Bronchial epithelial cell (primary cell): ENCODE results near the gene CFAP74. TPM values are rescaled to one million over a fixed set of nuclear protein-coding genes. Genes with fewer than 3 reads are reported as not detected.
"Not testable (repeated sequence)": the region's sequence is repeated elsewhere in the genome, so short reads cannot be mapped to it uniquely, and the experiment has no call there.

ENCODE experiments used
- DNase-seq: peaks from one replicate; pipeline ENCODE4 v3.0.0-alpha.2; 2010; ENCODE audit warnings: low read depth
- FAIRE-seq: peaks from 2 replicates; lab custom pipeline; 2011; peaks lifted over from hg19 to GRCh38; lab: Jason Lieb, UNC
- H3K27me3 ChIP-seq: 2 replicates; pipeline ENCODE4 v1.5.1; 2011; ENCODE audit warnings: low read length; ENCODE audit not compliant: control insufficient read depth, insufficient read depth
- H3K36me3 ChIP-seq: 2 replicates; pipeline ENCODE4 v1.5.1; 2011; ENCODE audit warnings: low read length; ENCODE audit not compliant: control insufficient read depth, insufficient read depth
- H3K4me3 ChIP-seq: 2 replicates; pipeline ENCODE4 v1.5.1; 2011; ENCODE audit warnings: mild to moderate bottlenecking, low read depth, low read length, control low read depth
- CTCF ChIP-seq: IDR thresholded peaks from 2 replicates; pipeline ENCODE4 v1.5.1; 2011; ENCODE audit warnings: mild to moderate bottlenecking, moderate library complexity, low read length, control low read depth, inconsistent platforms; ENCODE audit not compliant: insufficient read depth, severe bottlenecking
- total RNA-seq: library from RNA; depleted of rRNA; stranded (reverse); fragments of >200 nt; gene quantifications from 2 replicates; pipeline ENCODE4 v1.2.1, GENCODE V29; 2014

CFAP74 gene
- total RNA-seq, 1 donor from 2014 or later, result not detected

DNA sequence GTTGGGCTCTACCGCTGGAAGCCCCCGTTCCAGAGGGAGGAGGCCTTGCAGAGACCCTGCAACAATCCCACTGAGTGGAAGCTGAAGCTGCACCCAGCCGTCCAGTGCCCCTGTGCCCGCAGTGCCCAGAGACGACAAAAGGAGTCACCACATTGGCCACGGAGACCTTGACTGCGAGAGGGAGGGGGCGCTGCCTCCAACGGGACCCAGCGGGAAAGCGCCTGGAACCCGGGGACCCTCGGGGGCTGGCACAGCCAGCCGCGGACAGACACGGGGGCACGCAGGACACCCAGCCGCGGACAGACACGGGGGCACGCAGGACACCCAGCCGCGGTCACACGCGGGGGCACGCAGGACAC, 22.5 kb downstream of the CFAP74 start:
- no peak overlapping the region for H3K4me3 ChIP-seq
- H3K36me3 ChIP-seq, result no peaks in the 10 kb centered on the region
- TF ChIP-seq CTCF, result no peak
- DNase-seq (no peak), FAIRE-seq (no peak)
- no peaks in the 10 kb centered on the region for H3K27me3 ChIP-seq

DNA sequence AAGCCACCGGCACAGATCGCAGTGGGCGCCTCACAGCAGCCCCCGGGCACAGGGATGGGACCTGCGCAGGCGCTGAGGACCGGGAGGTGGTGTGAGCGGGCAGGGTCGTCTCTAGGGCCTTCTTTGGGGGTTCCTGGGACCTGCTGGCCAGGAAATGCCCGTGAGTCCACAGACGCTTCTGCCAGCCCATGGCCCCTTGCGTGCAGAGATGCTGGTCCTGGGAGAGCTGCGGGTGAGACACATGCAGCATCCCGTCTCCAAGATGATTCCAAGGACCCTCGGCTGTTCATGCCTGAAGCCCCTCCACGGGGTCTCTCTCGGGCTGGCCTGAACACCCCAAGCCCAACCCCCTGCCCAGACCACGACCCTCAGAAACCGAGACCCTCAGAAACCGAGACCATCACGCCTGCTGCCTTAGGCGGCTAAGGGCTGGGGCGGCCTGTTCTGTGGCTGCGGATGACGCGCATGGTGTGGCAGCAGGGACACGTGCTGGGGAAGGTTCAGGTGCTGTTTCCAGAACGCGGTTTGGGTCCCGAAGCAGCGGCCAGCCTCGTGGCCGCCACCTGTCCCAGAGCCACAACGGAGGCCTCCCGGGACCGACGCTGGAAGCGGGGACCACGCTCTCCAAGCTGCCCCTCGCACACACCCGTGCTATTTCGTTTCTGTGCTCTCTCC, 23.0 kb downstream of the CFAP74 start:
- DNase-seq, result no peak
- no peaks in the 10 kb centered on the region for H3K36me3 ChIP-seq

GRCh38 chr1:1979482-1980165, 24.0 kb downstream of the CFAP74 start:
- no peak for TF ChIP-seq CTCF
- FAIRE-seq, result no peak

More for the DNA sequence above, 23.0 kb downstream of the CFAP74 start:
- no peak for TF ChIP-seq CTCF
- H3K27me3 ChIP-seq, result no peaks in the 10 kb centered on the region
- no peak for FAIRE-seq
- H3K4me3 ChIP-seq, result no peak overlapping the region

DNA sequence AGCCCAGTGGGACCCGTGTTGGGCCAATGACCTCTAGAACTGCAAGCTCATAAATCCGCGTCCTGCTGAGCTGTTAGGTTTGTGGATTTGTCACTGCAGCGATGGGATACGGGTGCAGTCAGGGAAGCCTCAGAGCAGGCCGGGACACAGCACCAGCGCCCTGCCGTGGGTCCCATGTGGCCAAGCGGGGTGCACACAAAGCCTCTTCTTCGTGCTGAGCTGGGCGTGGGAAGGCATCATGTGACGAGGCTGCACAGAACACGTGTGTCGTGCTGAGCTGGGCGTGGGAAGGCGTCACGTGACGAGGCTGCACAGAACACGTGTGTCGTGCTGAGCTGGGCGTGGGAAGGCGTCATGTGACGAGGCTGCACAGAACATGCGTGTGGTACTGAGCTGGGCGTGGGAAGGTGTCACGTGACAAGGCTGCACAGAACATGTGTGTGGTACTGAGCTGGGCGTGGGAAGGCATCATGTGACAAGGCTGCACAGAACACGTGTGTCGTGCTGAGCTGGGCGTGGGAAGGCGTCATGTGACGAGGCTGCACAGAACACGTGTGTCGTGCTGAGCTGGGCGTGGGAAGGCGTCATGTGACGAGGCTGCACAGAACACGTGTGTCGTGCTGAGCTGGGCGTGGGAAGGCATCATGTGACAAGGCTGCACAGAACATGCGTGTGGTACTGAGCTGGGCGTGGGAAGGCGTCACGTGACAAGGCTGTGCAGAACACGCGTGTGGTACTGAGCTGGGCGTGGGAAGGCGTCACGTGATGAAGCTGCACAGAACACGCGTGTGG, 24.7 kb downstream of the CFAP74 start:
- H3K36me3 ChIP-seq, H3K4me3 ChIP-seq, DNase-seq, H3K27me3 ChIP-seq: not testable (repeated sequence)
- peak; percentile 73 for FAIRE-seq

More at GRCh38 chr1:1979482-1980165, 24.0 kb downstream of the CFAP74 start:
- Histone ChIP-seq H3K36me3 (no peaks in the 10 kb centered on the region), H3K4me3 (no peak overlapping the region), H3K27me3 (no peaks in the 10 kb centered on the region)
- no peak for DNase-seq

DNA sequence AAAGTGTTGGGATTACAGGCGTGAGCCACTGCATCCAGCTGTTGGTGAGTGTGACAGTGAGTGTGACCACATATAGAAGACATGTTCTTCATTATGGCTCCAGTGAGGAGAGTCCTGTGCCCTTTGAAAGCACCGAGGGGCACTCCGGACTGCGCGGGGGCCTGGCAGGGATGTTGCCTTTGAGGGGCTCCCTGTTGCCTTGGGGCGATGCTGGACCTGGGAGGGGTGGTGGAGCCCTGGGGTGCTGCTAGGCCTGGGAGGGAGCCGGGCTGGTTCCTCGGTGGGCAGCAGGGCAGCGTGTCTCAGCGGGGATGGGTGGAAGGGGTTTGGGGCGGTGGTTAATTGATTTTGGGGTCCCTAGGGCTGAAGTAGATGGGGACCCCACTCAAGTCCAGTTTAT, 25.5 kb downstream of the CFAP74 start:
- no peaks in the 10 kb centered on the region for H3K27me3 ChIP-seq
- DNase-seq (no peak), FAIRE-seq (no peak)
- no peak overlapping the region for H3K4me3 ChIP-seq
- H3K36me3 ChIP-seq, result no peaks in the 10 kb centered on the region
- no peak for TF ChIP-seq CTCF

DNA sequence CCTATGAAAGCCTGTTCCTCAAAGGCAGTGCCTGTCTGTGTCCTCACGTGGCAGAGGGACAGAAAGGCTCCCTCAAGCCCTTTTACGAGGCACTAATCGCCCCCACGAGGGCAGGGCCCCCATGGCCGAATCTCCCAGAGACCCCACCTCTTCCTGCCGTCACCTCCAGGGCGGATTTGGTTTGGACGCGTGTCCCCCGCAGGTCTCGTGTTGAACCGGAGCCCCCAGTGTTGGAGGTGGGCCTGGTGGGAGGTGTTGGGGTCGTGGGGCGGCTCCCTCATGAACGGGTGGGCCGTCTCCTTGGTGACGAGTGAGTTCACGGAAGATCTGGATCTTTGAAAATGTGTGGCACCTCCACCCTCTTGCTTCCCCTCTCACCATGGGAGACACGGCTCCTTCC, 27.6 kb downstream of the CFAP74 start:
- H3K4me3 ChIP-seq, result no peak overlapping the region
- no peak for TF ChIP-seq CTCF
- no peaks in the 10 kb centered on the region for H3K27me3 ChIP-seq
- FAIRE-seq (no peak), DNase-seq (no peak)
- no peaks in the 10 kb centered on the region for H3K36me3 ChIP-seq
